Stimulated activated CD4-positive, alpha-beta T cell treated with anti-CD3 and anti-CD28 coated beads, Interleukin-4, amount 100 ng/mL, for 1 hour (primary cell): Measurements from ENCODE around the gene AGAP1.

ENCODE experiments used
- DNase-seq: peaks from one replicate; pipeline ENCODE4 v3.0.0-alpha.2; 2020

AGAP1 gene

GRCh38 chr2:235697041-235697440 is 203.2 kb downstream of the AGAP1 start:
- no peak for DNase-seq

DNA sequence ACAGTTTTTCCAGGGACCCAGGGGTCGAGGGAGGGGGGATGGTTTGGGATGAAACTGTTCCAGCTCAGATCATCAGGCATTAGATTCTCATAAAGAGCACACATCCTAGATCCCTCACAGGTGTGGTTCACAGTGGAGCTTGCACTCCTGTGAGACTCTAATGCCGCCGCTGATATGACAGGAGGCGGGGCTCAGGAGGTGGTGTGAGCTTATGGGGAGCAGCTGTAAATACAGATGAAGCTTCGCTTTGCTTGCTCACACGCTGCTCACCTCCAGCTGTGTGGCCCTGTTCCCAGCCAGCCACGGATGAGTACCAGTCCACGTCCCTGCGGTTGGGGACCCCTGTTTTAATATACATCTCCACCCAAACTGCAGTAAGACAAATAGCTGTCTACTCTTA is 204.2 kb downstream of the AGAP1 start:
- no peak for DNase-seq

DNA sequence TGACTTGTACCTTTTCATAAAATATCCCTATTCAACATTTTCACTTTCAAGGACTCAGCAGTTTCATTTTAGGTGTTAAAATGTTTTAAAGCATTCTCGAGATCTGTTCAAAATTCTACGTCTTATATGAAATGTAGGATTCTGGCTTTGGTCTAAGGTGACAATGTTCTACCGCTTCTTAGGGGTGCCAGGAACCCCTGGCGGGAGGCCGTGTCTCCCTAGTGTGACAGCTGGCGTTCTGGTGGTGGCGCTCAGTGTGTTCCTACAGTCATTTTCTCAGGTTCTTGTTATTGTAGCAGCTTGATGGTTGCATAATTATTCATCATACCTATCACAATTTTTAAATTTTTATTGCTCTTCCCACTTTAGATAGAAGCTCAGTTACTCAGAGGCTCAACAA is 204.6 kb downstream of the AGAP1 start:
- no peak for DNase-seq

GRCh38 chr2:235699576-235699975 is 205.7 kb downstream of the AGAP1 start:
- no peak for DNase-seq

DNA sequence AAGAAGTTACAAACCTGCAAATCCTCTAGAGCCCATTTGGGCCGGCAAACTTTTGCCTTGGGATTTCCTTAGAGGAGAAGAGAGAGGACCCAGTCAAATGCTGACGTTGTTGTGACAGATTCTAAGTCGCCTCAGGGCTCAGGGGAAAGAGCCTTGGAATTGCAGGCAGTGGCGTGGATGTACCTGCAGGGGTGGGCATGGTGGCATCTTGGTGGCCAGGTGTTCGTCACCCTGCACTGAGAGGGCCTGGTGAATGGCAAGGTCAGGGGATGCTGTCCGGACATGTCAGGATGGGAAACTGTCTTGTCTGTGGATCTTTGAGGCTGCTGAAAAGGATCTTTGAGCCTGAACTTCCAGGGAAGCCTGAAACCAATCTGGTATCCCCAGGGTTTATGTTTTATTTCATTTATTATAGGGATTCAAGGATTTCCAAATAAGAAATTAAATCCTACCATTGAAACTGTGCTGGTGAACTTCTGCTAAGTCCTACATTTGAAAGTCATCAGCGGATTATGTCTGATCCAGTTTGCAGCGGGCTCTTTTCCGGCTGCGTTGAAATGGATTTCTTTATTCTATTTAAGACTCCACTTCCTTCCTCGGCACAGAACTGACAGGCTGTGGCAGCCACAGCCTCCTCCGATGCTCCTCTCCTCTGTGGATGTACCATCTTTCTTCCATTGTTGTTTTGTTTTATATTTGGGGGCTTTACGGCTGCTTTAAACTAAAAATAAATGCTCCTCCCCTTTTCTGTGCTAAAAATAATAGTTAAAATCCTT is 207.6 kb downstream of the AGAP1 start:
- no peak for DNase-seq

GRCh38 chr2:235702186-235702585 is 208.3 kb downstream of the AGAP1 start:
- no peak for DNase-seq

DNA sequence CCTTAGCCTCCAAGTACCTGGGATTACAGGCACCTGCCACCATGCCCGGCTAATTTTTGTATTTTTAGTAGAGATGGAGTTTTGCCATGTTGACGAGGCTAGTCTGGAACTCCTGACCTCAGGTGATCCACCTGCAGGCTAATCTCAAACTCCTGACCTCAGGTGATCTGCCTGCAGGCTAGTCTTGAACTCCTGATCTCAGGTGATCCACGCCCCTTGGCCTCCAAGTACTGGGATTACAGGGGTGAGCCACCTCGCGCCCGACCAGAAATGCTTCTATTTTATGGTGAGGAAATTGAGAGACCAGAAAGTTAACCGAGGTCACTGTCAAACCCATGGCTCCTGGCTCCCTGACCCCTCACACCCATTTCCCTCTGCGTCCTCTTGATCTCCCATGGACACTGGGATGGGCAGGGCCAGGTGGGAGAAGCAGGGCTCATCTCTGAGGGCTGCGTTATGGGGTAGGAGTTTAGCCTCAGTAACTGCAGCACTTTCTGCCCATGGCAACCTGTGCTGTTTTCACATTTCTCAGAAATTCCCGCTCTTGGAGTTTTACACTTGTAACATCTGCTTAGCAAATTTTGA is 210.0 kb downstream of the AGAP1 start:
- no peak for DNase-seq

- no peak for DNase-seq
Observed at GRCh38 chr2:235705296-235705695, 211.5 kb downstream of the AGAP1 start.

GRCh38 chr2:235706506-235706905 is 212.7 kb downstream of the AGAP1 start:
- no peak for DNase-seq

DNA sequence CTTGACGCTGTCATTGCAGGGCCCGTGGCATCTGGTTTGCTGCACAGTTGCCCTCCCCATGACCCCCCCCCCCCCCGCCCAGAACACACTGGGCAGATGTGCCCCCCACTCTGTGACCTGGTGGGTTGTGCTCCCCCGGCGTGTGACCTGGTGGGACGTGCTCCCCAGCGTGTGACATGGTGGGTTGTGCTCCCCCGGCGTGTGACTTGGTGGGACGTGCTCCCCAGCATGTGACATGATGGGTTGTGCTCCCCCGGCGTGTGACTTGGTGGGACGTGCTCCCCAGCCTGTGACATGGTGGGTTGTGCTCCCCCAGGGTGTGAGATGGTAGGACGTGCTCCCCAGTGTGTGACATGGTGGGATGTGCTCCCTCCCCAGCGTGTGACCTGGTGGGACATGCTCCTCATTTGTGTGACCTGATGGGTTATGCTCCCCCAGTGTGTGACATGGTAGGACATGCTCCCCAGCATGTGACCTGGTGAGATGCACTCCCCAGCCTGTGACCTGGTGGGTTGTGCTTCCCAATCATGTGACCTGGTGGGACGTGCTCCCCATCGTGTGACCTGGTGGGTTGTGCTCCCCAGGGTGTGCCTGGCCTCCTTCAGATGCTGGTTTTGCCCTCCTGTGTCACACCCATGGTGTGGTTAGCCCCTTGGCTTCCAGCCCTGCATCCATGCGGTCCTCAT is 213.7 kb downstream of the AGAP1 start:
- no peak for DNase-seq

DNA sequence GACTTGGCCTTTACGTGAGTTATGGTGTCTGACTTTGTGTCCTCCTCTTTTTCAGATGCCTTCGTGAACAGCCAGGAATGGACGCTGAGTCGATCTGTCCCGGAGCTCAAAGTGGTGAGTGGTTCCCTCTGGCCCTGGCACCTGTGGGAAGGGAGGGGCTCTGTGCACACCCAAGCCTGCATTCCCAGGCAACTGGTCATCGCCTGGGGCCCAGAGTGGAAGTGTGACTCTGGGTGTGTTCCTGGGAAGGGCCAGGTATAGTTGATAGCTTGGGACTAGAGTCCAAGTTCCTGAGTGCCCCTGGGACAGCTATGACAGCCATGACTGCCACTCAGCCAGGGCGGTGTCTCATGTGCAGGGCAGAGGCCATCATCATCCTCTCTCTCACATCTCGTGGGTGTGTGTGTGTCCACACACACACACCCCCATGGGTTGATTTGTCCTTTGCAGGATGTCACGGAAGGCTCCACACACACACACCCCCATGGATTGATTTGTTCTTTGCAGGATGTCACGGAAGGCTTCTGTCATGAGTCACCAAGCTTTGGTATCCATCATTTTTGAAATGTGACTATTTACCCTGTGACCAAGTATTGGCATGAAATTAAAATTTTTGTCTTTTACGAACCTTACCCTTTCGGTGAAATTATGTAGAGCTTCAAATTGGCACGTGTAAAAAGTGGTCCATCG is 215.4 kb downstream of the AGAP1 start:
- no peak for DNase-seq

DNA sequence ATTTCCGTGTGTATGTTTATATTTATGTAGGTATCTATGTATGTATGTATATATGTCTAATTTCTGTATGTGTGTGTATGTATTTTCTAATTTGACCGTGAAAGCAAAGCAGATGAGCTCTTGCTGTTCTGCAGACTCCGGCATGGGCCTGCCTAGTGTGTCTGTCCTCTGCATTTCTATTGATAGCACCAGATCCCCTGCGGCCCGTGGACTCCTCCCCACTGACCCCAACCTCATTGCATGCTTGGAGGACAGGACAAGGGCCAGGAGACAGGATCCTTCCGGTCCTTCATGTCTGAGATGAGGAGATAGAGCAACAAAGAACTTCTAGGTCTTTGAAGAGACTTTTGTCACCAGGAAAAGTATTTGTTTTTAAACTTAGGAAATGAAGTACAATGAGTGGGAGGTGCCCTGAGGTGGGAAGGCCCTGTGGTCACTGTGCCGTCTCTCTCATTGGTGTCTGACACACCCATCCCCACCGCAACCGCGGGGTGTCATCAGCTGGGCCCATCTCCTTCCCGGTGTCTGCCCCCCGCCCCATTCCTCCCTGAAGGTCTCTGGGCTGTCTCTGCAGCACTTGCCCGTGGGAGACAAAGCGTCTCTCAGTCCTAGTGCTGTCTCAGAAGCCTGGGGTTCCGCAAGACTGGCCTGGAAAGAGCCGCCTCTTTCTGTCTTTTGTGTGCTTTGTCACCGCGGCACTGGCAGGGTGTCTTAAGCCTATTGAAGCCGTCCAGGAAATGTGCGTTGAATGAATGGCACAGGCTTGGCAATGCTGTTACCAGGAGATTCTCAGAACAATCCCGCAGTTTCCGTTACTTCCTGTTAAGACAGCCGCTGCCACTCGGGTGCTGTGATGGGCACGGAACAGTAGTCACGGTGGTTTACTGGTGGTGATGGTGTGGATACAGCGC is 216.4 kb downstream of the AGAP1 start:
- DNase-seq = no peak

DNA sequence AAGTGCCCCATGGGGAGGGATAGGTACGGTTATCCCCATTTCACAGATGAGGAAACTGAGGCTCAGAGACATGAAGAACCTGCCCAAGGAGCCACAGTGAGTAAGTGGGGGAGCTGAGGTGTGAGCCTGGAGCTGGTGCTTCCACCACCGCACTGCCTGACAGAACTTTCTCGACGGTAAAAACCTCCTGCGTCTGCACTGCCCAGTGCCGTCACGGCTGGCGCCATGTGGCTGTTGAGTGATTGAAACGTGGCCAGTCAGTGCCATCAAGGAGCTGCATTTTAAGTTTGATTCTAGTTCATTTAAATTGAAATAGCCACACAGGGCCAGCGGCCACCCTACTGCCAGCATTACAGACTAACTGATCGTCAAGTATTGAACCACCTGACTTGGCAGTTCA is 217.1 kb downstream of the AGAP1 start:
- no peak for DNase-seq

GRCh38 chr2:235711527-235711926 is 217.7 kb downstream of the AGAP1 start:
- no peak for DNase-seq

- no peak for DNase-seq
Observed at GRCh38 chr2:235712176-235712575, 218.3 kb downstream of the AGAP1 start.

GRCh38 chr2:235713189-235713588 is 219.3 kb downstream of the AGAP1 start:
- DNase-seq = no peak

GRCh38 chr2:235715601-235716000 is 221.8 kb downstream of the AGAP1 start:
- DNase-seq = no peak

GRCh38 chr2:235716875-235717496 is 223.1 kb downstream of the AGAP1 start:
- no peak for DNase-seq

GRCh38 chr2:235719146-235719942 is 225.5 kb downstream of the AGAP1 start:
- no peak for DNase-seq

GRCh38 chr2:235721625-235722024 is 227.8 kb downstream of the AGAP1 start:
- no peak for DNase-seq

DNA sequence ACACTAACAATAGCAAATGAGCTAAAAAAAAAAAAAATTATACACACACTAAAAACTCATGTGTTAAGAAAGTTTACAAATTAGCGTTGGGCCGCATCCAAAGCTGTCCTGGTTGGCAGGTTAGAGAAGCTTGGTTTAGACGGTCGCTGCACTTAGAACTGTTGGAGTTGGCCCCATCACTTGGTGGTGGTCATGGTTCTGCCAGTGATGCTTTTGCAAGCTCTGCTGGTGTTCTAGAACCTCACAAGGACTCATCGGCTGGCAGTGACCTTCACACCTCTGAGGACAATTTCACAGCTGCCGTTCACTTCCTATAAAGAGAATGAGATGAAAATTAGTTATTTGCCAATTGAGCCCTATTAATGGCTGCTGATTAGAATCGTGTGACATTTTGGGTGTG is 229.0 kb downstream of the AGAP1 start:
- no peak for DNase-seq
